PC-3 (cell line): ENCODE data around the gene ILF3.

Experiments
- EZH2 ChIP-seq: fragments of 300-600 bp; sonication (generic); IDR thresholded peaks from one replicate; pipeline ENCODE4 v1.6.1; 2017; ENCODE audit warnings: antibody characterized with exemption, mild to moderate bottlenecking, low read length; ENCODE audit not compliant: unreplicated experiment
- TF ChIP-seq, protein P1 (sequence below): fragments of 300-600 bp; sonication (generic); conservative IDR thresholded peaks from 2 replicates; pipeline ENCODE4 v1.5.1; 2017; ENCODE audit warnings: antibody characterized with exemption, low read depth, mild to moderate bottlenecking, low read length

DNA sequence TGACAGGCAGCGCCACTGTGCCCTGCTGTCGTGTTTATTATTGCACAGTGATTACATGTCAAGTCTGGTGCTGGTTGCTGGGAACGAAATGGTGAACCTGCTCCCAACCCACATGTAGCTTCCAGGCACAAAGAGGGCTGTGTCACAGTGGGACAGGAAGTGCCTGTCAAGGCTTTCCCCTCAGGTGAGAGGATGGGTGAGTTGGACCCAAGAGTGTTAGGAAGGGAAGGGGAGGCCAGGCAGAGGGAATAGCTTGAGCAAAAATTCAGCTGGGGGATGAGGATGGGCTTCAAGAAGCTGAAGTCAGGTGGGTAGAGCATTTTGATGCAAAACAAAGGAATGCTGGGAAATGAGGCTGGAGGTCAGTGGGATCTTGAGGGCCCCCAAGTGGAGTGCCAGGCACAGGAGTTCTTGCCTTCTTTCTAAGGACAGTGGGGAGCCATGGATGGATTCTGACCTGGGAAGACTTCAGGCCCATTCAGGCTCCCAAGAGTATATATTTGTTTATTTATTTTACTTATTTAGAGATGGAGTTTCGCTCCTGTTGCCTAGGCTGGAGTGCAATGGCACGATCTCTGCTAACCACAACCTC lies 38.6 kb downstream of the ILF3 start:
- TF ChIP-seq, protein P1, sequence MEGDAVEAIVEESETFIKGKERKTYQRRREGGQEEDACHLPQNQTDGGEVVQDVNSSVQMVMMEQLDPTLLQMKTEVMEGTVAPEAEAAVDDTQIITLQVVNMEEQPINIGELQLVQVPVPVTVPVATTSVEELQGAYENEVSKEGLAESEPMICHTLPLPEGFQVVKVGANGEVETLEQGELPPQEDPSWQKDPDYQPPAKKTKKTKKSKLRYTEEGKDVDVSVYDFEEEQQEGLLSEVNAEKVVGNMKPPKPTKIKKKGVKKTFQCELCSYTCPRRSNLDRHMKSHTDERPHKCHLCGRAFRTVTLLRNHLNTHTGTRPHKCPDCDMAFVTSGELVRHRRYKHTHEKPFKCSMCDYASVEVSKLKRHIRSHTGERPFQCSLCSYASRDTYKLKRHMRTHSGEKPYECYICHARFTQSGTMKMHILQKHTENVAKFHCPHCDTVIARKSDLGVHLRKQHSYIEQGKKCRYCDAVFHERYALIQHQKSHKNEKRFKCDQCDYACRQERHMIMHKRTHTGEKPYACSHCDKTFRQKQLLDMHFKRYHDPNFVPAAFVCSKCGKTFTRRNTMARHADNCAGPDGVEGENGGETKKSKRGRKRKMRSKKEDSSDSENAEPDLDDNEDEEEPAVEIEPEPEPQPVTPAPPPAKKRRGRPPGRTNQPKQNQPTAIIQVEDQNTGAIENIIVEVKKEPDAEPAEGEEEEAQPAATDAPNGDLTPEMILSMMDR = no peak
- TF ChIP-seq EZH2 = no peak
